Measurements from ENCODE around the gene PRR22. TPM values are rescaled to one million over a fixed set of nuclear protein-coding genes. Genes with fewer than 3 reads are reported as not detected.

Gene PRR22
- total and polyA plus RNA-seq, 12 donors, result 0.28 to 16.7 (median 1.3) TPM; not detected in 1

GRCh38 chr19:5800361-5801270 lies 16.1 kb upstream of the PRR22 start:
- no peak for TF ChIP-seq CTCF (IDR thresholded peaks at IDR 0.05)
- peak in 1 of 2 donors; percentile 11 for TF ChIP-seq POLR2A (IDR thresholded peaks at IDR 0.05)
- H3K4me3 ChIP-seq, result no peak overlapping the region
- H3K27ac ChIP-seq, result peak overlapping the region in 4 of 5 donors; percentile 16 to 80 (median 62)
- intact Hi-C loops (cut with DNase I), result loop anchor here in 1 of 2 donors (10.0 kb wide), 1 partner anchor 214 kb away; no protein-coding TSS in a partner anchor
- no peaks in the 10 kb centered on the region for H3K9me3 ChIP-seq (replicated peaks in 1 of 3)
- peak in 5 of 7 donors; percentile 57 to 79 (median 70) for DNase-seq
- peaks cover 35 to 37% of the 10 kb centered on the region in 2 donors for H3K4me1 ChIP-seq (replicated peaks in 1 of 2)
- no peaks in the 10 kb centered on the region for H3K27me3 ChIP-seq
- H3K36me3 ChIP-seq (replicated peaks in 1 of 2), result no peaks in the 10 kb centered on the region
- WGBS, 4 donors, result 41 to 59% (median 45%) methylated on average over 10 to 17 of the region's 17 CpGs

GRCh38 chr19:5799247-5800241 lies 15.0 kb upstream of the PRR22 start:
- Histone ChIP-seq H3K27me3 (no peaks in the 10 kb centered on the region), H3K36me3 (replicated peaks in 1 of 2) (no peaks in the 10 kb centered on the region), H3K4me3 (no peak overlapping the region), H3K27ac (peak overlapping the region in 4 of 5 donors; percentile 48 to 80 (median 62)), H3K4me1 (replicated peaks in 1 of 2) (peaks cover 33 to 36% of the 10 kb centered on the region in 2 donors), H3K9me3 (replicated peaks in 1 of 3) (no peaks in the 10 kb centered on the region)
- intact Hi-C loops (cut with DNase I), result loop anchor here in 1 of 2 donors (10.0 kb wide), 1 partner anchor 215 kb away; no protein-coding TSS in a partner anchor
- WGBS, 4 donors, result 47 to 61% (median 51%) methylated on average over 26 to 37 of the region's 37 CpGs
- TF ChIP-seq POLR2A (IDR thresholded peaks at IDR 0.05) (peak in 1 of 2 donors; percentile 18), CTCF (IDR thresholded peaks at IDR 0.05) (no peak)
- DNase-seq, result peak in 6 of 7 donors; percentile 77 to 89 (median 84)

- H3K9me3 ChIP-seq (replicated peaks in 1 of 3), result no peaks in the 10 kb centered on the region
- no peak for DNase-seq
- H3K36me3 ChIP-seq (replicated peaks in 1 of 2), result no peaks in the 10 kb centered on the region
- no peak overlapping the region for H3K27ac ChIP-seq
- peaks cover 24% of the 10 kb centered on the region in 2 donors for H3K4me1 ChIP-seq (replicated peaks in 1 of 2)
- no peak overlapping the region for H3K4me3 ChIP-seq
- WGBS, 4 donors, result 87 to 94% (median 92%) methylated on average over 8 of the region's 8 CpGs
- intact Hi-C loops (cut with DNase I), result no loop called here
- H3K27me3 ChIP-seq, result no peaks in the 10 kb centered on the region
- TF ChIP-seq POLR2A (IDR thresholded peaks at IDR 0.05) (no peak), CTCF (IDR thresholded peaks at IDR 0.05) (no peak)
Measured at GRCh38 chr19:5798244-5798643, 13.7 kb upstream of the PRR22 start.
